K562 (cell line): Measurements from ENCODE around the gene PFAS. TPM values are rescaled to one million over a fixed set of nuclear protein-coding genes. Genes with fewer than 3 reads are reported as not detected.

Source experiments
- CBX5 ChIP-seq: IDR thresholded peaks from 2 replicates; pipeline ENCODE4 v1.6.1; 2014; ENCODE audit warnings: low read depth, borderline replicate concordance
- ELF1 ChIP-seq: fragments of 200-800 bp; sonication (Bioruptor generic); IDR thresholded peaks from 2 replicates; pipeline ENCODE4 v1.6.1; 2016; ENCODE audit warnings: missing genetic modification characterization, missing compliant biosample characterization
- FOXJ2 ChIP-seq: fragments of 200-800 bp; sonication (Bioruptor generic); IDR thresholded peaks from 2 replicates; pipeline ENCODE4 v1.6.1; 2016; ENCODE audit warnings: missing genetic modification characterization, missing compliant biosample characterization
- GABPA ChIP-seq: fragments of 200-800 bp; sonication (Bioruptor generic); conservative IDR thresholded peaks from 2 replicates; pipeline ENCODE4 v1.6.1; 2016; ENCODE audit warnings: low read depth, missing genetic modification characterization, missing compliant biosample characterization
- MCM7 ChIP-seq, 2 experiments: fragments of 450-650 bp; IDR thresholded peaks; 2 replicates each; pipeline ENCODE4 v1.6.1; 2016 to 2018
- PML ChIP-seq: IDR thresholded peaks from 2 replicates; pipeline ENCODE4 v1.6.1; 2012; ENCODE audit warnings: low read length, inconsistent platforms
- RBM22 ChIP-seq: fragments of 200-400 bp; formaldehyde crosslinking; IDR thresholded peaks from 2 replicates; pipeline ENCODE4 v1.6.1; 2018; ENCODE audit warnings: low read length, low read depth; ENCODE audit not compliant: poor library complexity, severe bottlenecking
- RFX1 ChIP-seq: fragments of 450-650 bp; IDR thresholded peaks from 2 replicates; pipeline ENCODE4 v1.6.1; 2016; ENCODE audit warnings: mild to moderate bottlenecking, moderate library complexity
- SIX5 ChIP-seq, 2 experiments: IDR thresholded peaks; 2 replicates each; pipeline ENCODE4 v1.6.1; 2011; ENCODE audit warnings: low read length in 2 of 2, borderline replicate concordance in 1 of 2, low read depth in 1 of 2, mild to moderate bottlenecking in 1 of 2, moderate library complexity in 1 of 2; ENCODE audit not compliant: insufficient read depth in 1 of 2
- SREBF1 ChIP-seq: fragments of 150-350 bp; IDR thresholded peaks from 2 replicates; pipeline ENCODE4 v1.6.1; 2014; ENCODE audit warnings: antibody characterized with exemption, low read depth, low read length, borderline replicate concordance
- TEAD4 ChIP-seq, 2 experiments: sonication (generic) in 1 of 2; formaldehyde crosslinking in 1 of 2; IDR thresholded peaks; 2 replicates each; pipeline versions ENCODE4 v1.6.1 to v1.8.0; 2012 to 2022; ENCODE audit warnings: borderline replicate concordance in 1 of 2, inconsistent platforms in 1 of 2, low read length in 1 of 2, mild to moderate bottlenecking in 1 of 2, missing genetic modification reagents in 1 of 2
- WHSC1 ChIP-seq: IDR thresholded peaks from one replicate; pipeline ENCODE4 v1.6.1; 2012; ENCODE audit warnings: low read length, control low read depth, inconsistent platforms
- XRCC5 ChIP-seq: fragments of 200-400 bp; formaldehyde crosslinking; IDR thresholded peaks from 2 replicates; pipeline ENCODE4 v1.6.1; 2017; ENCODE audit warnings: low read depth, mild to moderate bottlenecking, low read length
- ZC3H11A ChIP-seq: IDR thresholded peaks from 2 replicates; pipeline ENCODE4 v1.6.1; 2012; ENCODE audit warnings: low read depth, low read length, improper control_type of control experiment
- ZNF184 ChIP-seq: sonication (generic); formaldehyde crosslinking; IDR thresholded peaks from 2 replicates; pipeline ENCODE4 v1.5.0; 2020; ENCODE audit warnings: missing genetic modification reagents
- ZNF589 ChIP-seq: fragments of 200-800 bp; sonication (Bioruptor generic); IDR thresholded peaks from 2 replicates; pipeline ENCODE4 v1.6.1; 2016; ENCODE audit warnings: low read depth, missing genetic modification characterization, missing compliant biosample characterization
- ZNF644 ChIP-seq: fragments of 200-800 bp; sonication (Bioruptor generic); IDR thresholded peaks from 2 replicates; pipeline ENCODE4 v1.6.1; 2016; ENCODE audit warnings: low read depth, missing genetic modification characterization, missing compliant biosample characterization
- ZZZ3 ChIP-seq: fragments of 450-650 bp; IDR thresholded peaks from 2 replicates; pipeline ENCODE4 v1.6.1; 2016; ENCODE audit warnings: antibody characterized with exemption, mild to moderate bottlenecking, moderate library complexity
- polyA plus RNA-seq, 8 experiments: library from polyadenylated mRNA; depleted of rRNA in 4 of 8; stranded (reverse) in 5 of 8; unstranded in 3 of 8; fragments of >200 nt; fragmentation: Nextera tagmentation in 2 of 8; fragmentation: Illumina TruSeq in 1 of 8; extraction: Ambion mirVana in 2 of 8; extraction: Trizol in 1 of 8; gene quantifications; 2 replicates each; pipeline versions ENCODE4 v1.2.1 to v1.2.3, GENCODE V29; 2011 to 2014; ENCODE audit warnings: inconsistent platforms in 1 of 8, missing spikeins in 1 of 8
- total RNA-seq, 7 experiments: library from RNA; depleted of rRNA in 6 of 7; stranded (reverse); fragments of >200 nt in 6 of 7; fragmentation: Illumina TruSeq in 2 of 7; extraction: Trizol in 2 of 7; gene quantifications; 2 replicates each; pipeline versions ENCODE4 v1.2.1 to v1.2.3, GENCODE V29; 2011 to 2021; ENCODE audit warnings: low replicate concordance in 1 of 7
- TF ChIP-seq, protein P1 (sequence below), 2 experiments: fragments of 150-350 bp in 1 of 2; IDR thresholded peaks; 2 replicates each; pipeline ENCODE4 v1.6.1; 2012 to 2016; ENCODE audit warnings: low read depth in 2 of 2, low read length in 2 of 2, mild to moderate bottlenecking in 1 of 2, moderate library complexity in 1 of 2
- TF ChIP-seq, protein P2 (sequence below): fragments of 250-450 bp; sonication (Bioruptor Pico); IDR thresholded peaks from 2 replicates; pipeline ENCODE4 v1.4.0; 2020; ENCODE audit warnings: borderline replicate concordance
- TF ChIP-seq, protein P3 (sequence below): sonication (generic); formaldehyde crosslinking; IDR thresholded peaks from 2 replicates; pipeline ENCODE4 v1.8.0; 2022; ENCODE audit warnings: mild to moderate bottlenecking, missing genetic modification reagents

The PFAS gene
- total and polyA plus RNA-seq, 9 of the 15 experiments (the other 6 are each of a cell fraction or from before 2014, with no cell fraction given): 11.6 to 131 (median 43.9) TPM

GRCh38 chr17:8222630-8223355 lies 26.3 kb upstream of the PFAS start (continued):
- TF ChIP-seq, protein P1, sequence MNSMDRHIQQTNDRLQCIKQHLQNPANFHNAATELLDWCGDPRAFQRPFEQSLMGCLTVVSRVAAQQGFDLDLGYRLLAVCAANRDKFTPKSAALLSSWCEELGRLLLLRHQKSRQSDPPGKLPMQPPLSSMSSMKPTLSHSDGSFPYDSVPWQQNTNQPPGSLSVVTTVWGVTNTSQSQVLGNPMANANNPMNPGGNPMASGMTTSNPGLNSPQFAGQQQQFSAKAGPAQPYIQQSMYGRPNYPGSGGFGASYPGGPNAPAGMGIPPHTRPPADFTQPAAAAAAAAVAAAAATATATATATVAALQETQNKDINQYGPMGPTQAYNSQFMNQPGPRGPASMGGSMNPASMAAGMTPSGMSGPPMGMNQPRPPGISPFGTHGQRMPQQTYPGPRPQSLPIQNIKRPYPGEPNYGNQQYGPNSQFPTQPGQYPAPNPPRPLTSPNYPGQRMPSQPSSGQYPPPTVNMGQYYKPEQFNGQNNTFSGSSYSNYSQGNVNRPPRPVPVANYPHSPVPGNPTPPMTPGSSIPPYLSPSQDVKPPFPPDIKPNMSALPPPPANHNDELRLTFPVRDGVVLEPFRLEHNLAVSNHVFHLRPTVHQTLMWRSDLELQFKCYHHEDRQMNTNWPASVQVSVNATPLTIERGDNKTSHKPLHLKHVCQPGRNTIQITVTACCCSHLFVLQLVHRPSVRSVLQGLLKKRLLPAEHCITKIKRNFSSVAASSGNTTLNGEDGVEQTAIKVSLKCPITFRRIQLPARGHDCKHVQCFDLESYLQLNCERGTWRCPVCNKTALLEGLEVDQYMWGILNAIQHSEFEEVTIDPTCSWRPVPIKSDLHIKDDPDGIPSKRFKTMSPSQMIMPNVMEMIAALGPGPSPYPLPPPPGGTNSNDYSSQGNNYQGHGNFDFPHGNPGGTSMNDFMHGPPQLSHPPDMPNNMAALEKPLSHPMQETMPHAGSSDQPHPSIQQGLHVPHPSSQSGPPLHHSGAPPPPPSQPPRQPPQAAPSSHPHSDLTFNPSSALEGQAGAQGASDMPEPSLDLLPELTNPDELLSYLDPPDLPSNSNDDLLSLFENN (IDR thresholded peaks at IDR 0.05; ENCODE audit: low read depth in 2 of 2, low read length in 2 of 2): no peak
- no peak for TF ChIP-seq XRCC5
- TF ChIP-seq ZC3H11A: no peak
- TF ChIP-seq TEAD4 (IDR thresholded peaks at IDR 0.05; ENCODE audit: low read length): peak; percentile 72
- TF ChIP-seq TEAD4 (CRISPR knock-in tag; IDR thresholded peaks at IDR 0.05; ENCODE audit: borderline replicate concordance): no peak
- no peak for TF ChIP-seq CBX5
- 0 out of 2 replicates have a peak, but pooled peaks have one; percentile 20 for TF ChIP-seq PML
- peak; percentile 82 for TF ChIP-seq RBM22
- no peak for TF ChIP-seq RFX1
- no peak for TF ChIP-seq ZNF589
- 0 out of 2 replicates have a peak, but pooled peaks have one; percentile 19 for TF ChIP-seq SREBF1
- TF ChIP-seq SIX5 (IDR thresholded peaks at IDR 0.05; ENCODE audit: borderline replicate concordance in 1 of 2, insufficient read depth in 1 of 2, low read depth in 1 of 2, low read length in 2 of 2): no peak
- TF ChIP-seq, protein P2, sequence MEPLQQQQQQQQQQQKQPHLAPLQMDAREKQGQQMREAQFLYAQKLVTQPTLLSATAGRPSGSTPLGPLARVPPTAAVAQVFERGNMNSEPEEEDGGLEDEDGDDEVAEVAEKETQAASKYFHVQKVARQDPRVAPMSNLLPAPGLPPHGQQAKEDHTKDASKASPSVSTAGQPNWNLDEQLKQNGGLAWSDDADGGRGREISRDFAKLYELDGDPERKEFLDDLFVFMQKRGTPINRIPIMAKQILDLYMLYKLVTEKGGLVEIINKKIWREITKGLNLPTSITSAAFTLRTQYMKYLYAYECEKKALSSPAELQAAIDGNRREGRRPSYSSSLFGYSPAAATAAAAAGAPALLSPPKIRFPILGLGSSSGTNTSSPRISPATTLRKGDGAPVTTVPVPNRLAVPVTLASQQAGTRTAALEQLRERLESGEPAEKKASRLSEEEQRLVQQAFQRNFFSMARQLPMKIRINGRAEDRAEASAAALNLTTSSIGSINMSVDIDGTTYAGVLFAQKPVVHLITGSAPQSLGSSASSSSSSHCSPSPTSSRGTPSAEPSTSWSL (CRISPR knock-in tag): no peak
- TF ChIP-seq ZZZ3: no peak
- TF ChIP-seq FOXJ2: no peak
- TF ChIP-seq, protein P3, sequence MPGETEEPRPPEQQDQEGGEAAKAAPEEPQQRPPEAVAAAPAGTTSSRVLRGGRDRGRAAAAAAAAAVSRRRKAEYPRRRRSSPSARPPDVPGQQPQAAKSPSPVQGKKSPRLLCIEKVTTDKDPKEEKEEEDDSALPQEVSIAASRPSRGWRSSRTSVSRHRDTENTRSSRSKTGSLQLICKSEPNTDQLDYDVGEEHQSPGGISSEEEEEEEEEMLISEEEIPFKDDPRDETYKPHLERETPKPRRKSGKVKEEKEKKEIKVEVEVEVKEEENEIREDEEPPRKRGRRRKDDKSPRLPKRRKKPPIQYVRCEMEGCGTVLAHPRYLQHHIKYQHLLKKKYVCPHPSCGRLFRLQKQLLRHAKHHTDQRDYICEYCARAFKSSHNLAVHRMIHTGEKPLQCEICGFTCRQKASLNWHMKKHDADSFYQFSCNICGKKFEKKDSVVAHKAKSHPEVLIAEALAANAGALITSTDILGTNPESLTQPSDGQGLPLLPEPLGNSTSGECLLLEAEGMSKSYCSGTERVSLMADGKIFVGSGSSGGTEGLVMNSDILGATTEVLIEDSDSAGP (CRISPR knock-in tag): no peak
- TF ChIP-seq WHSC1: no peak
- TF ChIP-seq GABPA: peak; percentile 88
- no peak for TF ChIP-seq MCM7 (IDR thresholded peaks at IDR 0.05)
- peak; percentile 24; the same call in 1 of the 2 replicates for TF ChIP-seq ELF1 (tag)
- TF ChIP-seq ZNF644 (tag): no peak
- no peak for TF ChIP-seq ZNF184 (CRISPR knock-in tag)
